Peyer's patch (tissue), 4 donors: ENCODE data around the gene ELL.

ENCODE experiments used
- CTCF ChIP-seq, 6 experiments: fragments of 450-650 bp in 4 of 6; fragments of 200-600 bp in 2 of 6; sonication (generic) in 1 of 6; IDR thresholded peaks; one replicate each; pipeline ENCODE4 v1.5.1; 2017 to 2019; ENCODE audit warnings: antibody characterized with exemption in 6 of 6, mild to moderate bottlenecking in 3 of 6, moderate library complexity in 1 of 6
- POLR2A ChIP-seq, 2 donors: fragments of 450-650 bp; IDR thresholded peaks; one replicate each; pipeline ENCODE4 v1.5.1; 2017; ENCODE audit warnings: antibody characterized with exemption in 2 of 2, mild to moderate bottlenecking in 2 of 2, moderate library complexity in 2 of 2

- TF ChIP-seq POLR2A (IDR thresholded peaks at IDR 0.05) (no peak), CTCF (IDR thresholded peaks at IDR 0.05) (no peak)
Observed at GRCh38 chr19:18433735-18434398, 88.0 kb downstream of the ELL start.
